Rectal smooth muscle tissue (tissue), 1 donor: ENCODE data around the gene FAM83G.

ENCODE experiments used
- H3K27ac ChIP-seq: one replicate; pipeline ENCODE4 v1.7.0; 2013; ENCODE audit warnings: low read depth, low read length, inconsistent platforms
- H3K27me3 ChIP-seq: one replicate; pipeline ENCODE4 v1.7.0; 2013; ENCODE audit warnings: low read length; ENCODE audit not compliant: control insufficient read depth, insufficient read depth
- H3K36me3 ChIP-seq: one replicate; pipeline ENCODE4 v1.7.0; 2013; ENCODE audit warnings: low read length; ENCODE audit not compliant: control insufficient read depth, insufficient read depth
- H3K4me1 ChIP-seq: one replicate; pipeline ENCODE4 v1.7.0; 2013; ENCODE audit warnings: low read length; ENCODE audit not compliant: control insufficient read depth, insufficient read depth
- H3K4me3 ChIP-seq: one replicate; pipeline ENCODE4 v1.7.0; 2013; ENCODE audit warnings: low read length
- H3K9ac ChIP-seq: one replicate; pipeline ENCODE4 v1.7.0; 2013; ENCODE audit warnings: low read length

The FAM83G gene

DNA sequence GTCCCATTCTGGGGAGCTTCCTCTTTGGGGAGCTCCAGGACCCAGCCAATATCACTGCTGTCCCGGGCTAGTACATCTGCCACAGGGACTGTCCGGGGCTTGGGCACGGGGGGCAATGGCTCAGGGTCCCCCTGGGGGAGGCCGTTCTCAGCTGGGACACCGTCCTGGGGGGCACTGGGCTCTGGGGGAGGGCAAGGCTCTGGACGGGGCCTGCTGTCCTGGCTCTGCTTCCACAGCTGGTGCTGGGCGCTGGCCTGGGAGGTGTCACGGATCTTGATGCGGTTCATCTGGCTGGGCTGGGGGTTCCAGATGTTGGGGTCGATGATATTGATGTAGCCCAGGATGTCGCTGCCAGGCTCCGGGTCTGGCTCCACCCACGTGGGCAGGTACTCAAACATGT, 26.5 kb downstream of the FAM83G start:
- no peaks in the 10 kb centered on the region for H3K4me1 ChIP-seq
- H3K27me3 ChIP-seq: no peaks in the 10 kb centered on the region
- peaks cover 12% of the 10 kb centered on the region for H3K36me3 ChIP-seq
- H3K9ac ChIP-seq: no peak overlapping the region
- H3K27ac ChIP-seq: no peak overlapping the region
- H3K4me3 ChIP-seq: no peak overlapping the region

DNA sequence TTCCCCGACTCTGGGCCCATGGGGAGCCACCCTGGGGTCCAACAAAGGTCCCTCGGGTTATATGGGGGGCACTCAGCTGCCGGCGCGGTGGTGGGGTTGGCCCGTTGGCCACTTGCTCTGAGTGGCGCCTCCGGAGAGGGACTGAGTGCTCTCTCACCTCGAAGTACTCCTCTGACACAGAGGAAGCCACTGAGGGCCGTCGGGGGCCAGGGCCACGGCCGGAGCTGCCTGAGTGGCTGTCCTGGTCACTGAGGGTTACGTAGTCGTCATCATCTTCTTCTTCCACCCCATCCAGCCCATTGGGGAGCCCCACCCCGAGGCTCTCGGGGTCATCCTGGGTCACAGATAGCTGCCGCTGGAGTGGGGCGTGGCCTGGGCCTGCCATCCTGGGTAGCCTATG, 26.9 kb downstream of the FAM83G start:
- H3K27ac ChIP-seq: no peak overlapping the region

DNA sequence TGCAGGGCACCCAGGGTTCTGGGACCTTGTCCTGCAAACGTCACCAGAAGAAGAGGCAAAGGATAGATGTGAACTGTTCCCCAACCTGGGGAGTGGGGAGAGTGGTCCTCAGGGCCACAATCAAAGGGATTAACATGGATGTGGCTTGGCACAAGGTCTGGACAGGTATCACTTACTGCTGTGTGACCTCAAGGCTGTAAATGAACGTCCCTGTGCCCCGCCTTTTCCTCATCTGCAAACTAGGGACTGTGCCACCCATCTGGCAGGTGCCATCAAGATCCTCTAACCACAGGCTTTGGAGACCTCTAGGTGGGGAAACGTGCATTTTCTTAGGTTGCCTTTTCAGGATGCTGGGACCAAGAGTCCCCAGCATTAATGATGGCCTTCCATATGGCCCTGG, 27.5 kb downstream of the FAM83G start:
- peaks cover 12% of the 10 kb centered on the region for H3K36me3 ChIP-seq
- H3K4me3 ChIP-seq: no peak overlapping the region
- no peaks in the 10 kb centered on the region for H3K4me1 ChIP-seq
- no peaks in the 10 kb centered on the region for H3K27me3 ChIP-seq
- no peak overlapping the region for H3K27ac ChIP-seq
- H3K9ac ChIP-seq: peak overlapping the region; percentile 27

More for the DNA sequence above, 26.9 kb downstream of the FAM83G start:
- Histone ChIP-seq H3K4me1 (no peaks in the 10 kb centered on the region), H3K27me3 (no peaks in the 10 kb centered on the region), H3K9ac (no peak overlapping the region), H3K4me3 (no peak overlapping the region), H3K36me3 (peaks cover 12% of the 10 kb centered on the region)

DNA sequence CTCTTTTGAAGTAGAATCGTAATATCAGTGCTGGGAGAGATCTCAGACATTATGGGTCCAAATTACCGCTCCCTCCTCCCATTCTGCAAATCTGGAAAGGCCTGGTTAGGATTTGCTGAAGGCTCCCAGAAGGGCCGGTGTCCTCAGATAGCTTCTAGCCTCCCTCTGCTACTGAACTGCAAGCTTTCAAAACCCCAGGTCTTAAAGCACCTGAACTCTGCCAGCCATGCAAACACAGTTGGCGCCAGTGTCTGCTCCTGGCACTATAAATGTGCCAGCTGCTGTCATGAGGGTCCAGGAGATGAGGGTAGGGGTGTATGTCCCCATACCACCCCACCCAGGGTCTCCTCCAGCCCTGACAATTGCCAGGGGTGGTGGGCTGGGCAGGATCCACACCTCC, 28.4 kb downstream of the FAM83G start:
- Histone ChIP-seq H3K27me3 (no peaks in the 10 kb centered on the region), H3K4me1 (no peaks in the 10 kb centered on the region), H3K27ac (no peak overlapping the region), H3K36me3 (peaks cover 12% of the 10 kb centered on the region), H3K9ac (no peak overlapping the region), H3K4me3 (no peak overlapping the region)

DNA sequence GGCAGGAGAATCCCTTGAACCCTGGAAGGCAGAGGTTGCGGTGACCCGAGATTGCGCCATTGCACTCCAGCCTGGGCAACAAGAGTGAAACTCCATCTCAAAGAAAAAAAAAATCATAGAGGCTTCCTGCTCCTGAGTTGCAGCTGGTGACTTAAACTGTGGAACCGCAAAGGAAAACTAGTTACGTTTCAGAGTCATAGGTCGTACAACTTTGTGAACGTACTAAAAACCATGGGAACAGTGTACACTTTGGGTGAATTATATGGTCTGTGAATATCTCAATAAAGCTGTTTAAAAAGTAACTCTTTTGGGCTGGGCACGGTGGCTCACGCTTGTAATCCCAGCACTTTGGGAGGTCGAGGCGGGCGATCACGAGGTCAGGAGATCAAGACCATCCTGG, 29.0 kb downstream of the FAM83G start:
- Histone ChIP-seq H3K9ac (no peak overlapping the region), H3K4me1 (no peaks in the 10 kb centered on the region), H3K36me3 (peaks cover 12% of the 10 kb centered on the region), H3K4me3 (no peak overlapping the region), H3K27me3 (no peaks in the 10 kb centered on the region), H3K27ac (no peak overlapping the region)

DNA sequence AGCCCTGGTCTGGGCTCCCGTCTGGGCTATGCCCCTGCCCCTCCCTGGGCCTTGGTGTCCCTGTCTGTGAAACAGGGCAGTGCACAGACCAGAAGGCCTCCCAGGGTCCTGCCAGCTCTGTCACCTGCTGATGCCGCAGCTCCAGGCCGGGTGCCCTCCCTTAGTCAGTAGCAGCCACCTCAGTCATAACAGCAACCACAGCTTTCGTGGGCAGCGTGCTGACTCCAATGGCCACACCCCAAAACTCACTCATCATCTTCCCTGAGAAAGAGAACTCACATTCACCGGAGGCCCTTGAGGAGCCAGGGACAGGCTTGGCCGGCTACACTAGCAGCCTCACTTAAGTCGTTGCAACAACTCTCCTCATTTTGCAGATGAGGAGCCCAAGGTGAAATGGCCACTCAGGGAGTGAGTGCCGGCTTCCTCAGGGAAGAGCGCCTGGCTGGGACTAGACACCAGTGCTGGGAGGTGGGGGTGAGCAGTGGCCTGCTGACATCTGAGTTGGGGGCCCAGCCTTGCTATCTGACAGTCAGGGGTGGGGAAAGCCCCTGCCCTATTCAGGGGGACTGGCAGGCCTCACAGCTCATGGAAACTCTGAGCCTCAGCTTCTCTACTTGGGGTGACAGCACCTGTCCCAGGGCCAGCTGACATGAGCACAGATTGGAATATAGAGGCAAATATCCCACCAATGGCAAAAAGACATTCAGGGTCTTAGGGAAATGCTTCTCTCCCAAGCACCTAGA, 30.0 kb downstream of the FAM83G start:
- H3K4me3 ChIP-seq: no peak overlapping the region
- H3K9ac ChIP-seq: no peak overlapping the region
- peaks cover 12% of the 10 kb centered on the region for H3K36me3 ChIP-seq
- no peaks in the 10 kb centered on the region for H3K4me1 ChIP-seq
- no peak overlapping the region for H3K27ac ChIP-seq
- H3K27me3 ChIP-seq: no peaks in the 10 kb centered on the region

DNA sequence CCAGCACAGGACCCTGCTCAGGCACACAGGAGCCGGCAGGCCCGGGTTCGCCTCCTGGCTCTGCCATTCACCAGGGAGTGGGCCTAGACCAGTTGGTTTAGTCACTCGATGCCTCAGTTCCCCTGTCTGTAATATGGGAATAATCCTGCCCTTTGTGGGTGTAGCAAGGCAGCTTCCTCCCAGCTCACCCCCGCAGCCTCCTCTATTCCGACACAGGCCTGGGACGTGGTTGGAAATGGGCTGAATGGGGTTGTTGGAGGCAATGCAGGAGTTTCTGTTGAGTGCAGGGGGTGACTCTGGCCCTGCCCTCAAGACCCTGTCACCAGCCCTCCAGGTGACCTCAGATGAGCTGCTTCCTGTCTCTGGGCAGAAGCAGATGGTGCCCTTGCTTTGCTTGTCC, 32.8 kb downstream of the FAM83G start:
- Histone ChIP-seq H3K9ac (no peak overlapping the region), H3K27ac (no peak overlapping the region), H3K4me3 (no peak overlapping the region), H3K27me3 (no peaks in the 10 kb centered on the region), H3K4me1 (no peaks in the 10 kb centered on the region), H3K36me3 (peaks cover under 1% of the 10 kb centered on the region)

DNA sequence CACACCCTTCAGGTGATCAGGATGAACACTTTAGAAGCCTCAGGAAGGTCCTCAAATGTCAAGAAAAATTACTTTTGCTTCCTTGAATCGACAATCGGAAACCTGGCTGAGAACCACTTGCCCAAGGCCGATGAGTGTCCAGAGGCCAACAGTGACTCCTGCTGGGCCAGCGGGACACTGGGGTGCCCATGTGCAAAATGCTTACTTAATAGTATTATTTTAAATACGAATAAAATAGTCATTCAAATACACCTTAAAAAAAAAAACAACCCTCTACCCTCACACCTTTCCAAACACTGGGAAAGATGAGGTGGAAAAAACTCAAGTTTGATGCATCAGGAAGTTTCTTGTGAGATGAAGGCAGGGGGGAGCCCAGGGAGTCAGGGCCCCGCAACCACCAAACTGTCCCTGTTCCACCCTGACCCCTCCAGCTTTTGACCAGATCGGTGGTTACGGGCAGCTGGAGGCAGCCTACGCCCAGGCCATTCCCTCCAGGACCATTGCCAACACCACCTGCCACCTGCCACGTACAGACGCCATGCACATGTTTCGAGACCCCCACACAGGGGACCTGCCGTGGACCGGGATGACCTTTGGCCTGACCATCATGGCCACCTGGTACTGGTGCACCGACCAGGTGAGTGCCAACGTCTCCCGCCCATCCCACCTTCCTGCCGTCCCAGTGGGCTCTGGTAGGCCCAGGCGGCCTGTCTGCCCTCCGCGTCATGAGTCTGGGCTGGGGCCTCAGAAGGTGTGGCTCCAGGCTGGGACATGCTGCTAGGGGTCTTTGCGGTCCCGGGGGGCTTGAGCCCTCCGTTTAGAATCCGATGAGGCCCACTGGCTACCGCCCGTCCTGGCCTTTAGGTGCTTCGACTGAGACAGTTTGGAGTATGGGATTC, 33.7 kb downstream of the FAM83G start:
- H3K9ac ChIP-seq: no peak overlapping the region
- H3K27ac ChIP-seq: no peak overlapping the region
- H3K27me3 ChIP-seq: no peaks in the 10 kb centered on the region
- H3K4me1 ChIP-seq: no peaks in the 10 kb centered on the region
- no peaks in the 10 kb centered on the region for H3K36me3 ChIP-seq
- no peak overlapping the region for H3K4me3 ChIP-seq

DNA sequence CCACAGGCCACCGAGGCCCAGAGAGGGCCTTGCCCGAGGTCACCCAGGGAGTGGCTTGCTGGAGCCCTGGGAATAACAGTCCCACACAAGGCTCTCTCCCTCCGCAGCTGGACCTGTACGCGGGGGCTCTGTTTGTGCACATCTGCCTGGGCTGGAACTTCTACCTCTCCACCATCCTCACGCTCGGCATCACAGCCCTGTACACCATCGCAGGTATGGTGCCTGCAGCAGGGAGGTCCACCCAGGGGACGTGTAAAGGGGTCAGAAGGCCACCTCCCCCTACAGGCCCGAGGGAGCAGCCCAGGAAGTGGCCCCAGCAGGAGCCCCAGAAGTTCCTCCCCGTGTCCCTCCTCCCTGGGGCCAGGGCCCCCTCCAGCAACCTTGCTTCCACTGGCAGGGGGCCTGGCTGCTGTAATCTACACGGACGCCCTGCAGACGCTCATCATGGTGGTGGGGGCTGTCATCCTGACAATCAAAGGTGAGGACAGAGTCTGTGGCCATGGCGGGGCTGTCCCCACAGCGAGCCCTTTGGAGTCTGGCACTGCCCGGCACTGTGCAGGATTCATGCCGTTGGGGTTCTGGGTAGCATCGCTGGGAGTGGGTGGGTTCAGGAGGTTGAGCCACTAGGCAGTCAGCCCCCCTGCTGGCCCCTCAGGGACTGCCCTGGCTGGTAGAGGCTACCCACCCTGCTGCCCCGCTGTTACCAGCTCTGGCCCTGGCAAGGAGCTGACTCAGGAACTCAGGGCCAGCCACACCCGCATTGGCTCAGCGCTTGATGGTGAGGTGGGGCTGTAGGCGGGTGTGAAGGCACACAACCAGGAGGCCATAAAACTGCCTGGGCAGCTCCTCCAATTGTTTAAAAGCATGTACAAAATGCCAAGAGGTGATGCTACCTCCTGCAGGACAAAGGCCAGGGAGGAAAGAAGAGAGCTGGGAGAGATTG, 35.3 kb downstream of the FAM83G start:
- H3K4me1 ChIP-seq: no peaks in the 10 kb centered on the region
- H3K27me3 ChIP-seq: no peaks in the 10 kb centered on the region
- no peaks in the 10 kb centered on the region for H3K36me3 ChIP-seq
- H3K9ac ChIP-seq: no peak overlapping the region
- no peak overlapping the region for H3K4me3 ChIP-seq
- no peak overlapping the region for H3K27ac ChIP-seq

DNA sequence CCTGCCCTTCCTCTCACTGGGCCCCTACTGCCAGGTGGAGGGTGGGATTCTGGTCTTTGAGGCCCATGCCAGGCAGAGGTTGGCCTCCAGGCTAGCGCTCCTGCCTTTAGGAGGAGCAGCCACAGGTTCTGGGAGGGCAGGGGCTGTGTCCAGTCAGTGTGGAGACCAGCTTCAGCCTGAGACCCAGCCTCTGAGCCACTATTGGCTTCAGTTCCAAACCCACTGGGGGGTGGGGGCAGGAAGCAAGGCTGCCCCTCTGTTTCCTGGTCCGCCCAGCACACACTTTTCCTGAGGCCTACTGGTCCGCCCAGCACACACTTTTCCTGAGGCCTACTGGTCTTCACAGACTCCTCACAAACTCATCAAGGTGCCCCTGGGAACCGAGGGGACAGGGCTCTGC, 36.2 kb downstream of the FAM83G start:
- Histone ChIP-seq H3K27me3 (no peaks in the 10 kb centered on the region), H3K4me3 (no peak overlapping the region), H3K27ac (no peak overlapping the region), H3K4me1 (no peaks in the 10 kb centered on the region), H3K9ac (no peak overlapping the region), H3K36me3 (no peaks in the 10 kb centered on the region)

DNA sequence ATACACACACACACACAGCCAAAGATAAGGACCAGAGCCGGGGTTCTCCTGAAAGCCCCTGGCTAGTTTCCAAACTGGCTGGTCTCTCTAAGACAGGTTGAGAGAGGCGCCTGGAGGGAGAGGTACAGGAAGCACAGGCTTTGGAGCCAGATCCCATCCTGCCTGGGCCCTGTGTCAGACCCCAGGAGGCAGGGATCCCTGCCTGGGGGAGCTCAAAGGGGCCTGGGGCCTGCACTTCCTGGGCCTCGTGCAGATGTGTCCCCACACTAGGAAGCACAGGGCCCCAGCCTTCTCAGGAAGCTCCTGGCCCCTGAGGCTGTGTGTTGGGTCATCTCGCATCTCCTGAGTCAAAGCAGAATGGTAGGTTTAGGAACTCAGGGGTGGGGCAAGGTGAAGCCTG, 36.6 kb downstream of the FAM83G start:
- H3K9ac ChIP-seq: no peak overlapping the region
- no peaks in the 10 kb centered on the region for H3K36me3 ChIP-seq
- no peak overlapping the region for H3K4me3 ChIP-seq
- H3K4me1 ChIP-seq: no peaks in the 10 kb centered on the region
- no peaks in the 10 kb centered on the region for H3K27me3 ChIP-seq
- no peak overlapping the region for H3K27ac ChIP-seq
